ENCODE measurements around the gene MICAL2.

DNA sequence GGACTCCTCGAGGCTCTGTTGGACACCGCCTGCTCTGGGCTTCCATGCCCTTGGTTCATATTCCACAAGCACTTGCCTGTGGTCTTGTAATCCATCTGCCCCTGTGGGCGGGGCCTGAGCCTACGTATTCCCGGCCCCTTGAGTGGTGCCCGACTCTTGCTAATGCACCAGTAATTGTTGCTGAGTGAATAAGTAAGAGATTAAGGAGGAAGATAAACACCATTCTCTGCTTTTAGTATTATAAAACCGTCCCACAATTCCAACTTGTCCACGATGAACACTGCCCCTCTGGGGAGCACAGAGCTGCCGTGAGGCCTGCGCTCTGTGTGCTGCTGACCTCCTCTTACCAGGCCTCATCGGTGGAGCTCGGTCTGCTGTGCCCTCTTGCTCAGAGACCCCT is 50.3 kb downstream of the MICAL2 start:
- TF ChIP-seq, protein P1, sequence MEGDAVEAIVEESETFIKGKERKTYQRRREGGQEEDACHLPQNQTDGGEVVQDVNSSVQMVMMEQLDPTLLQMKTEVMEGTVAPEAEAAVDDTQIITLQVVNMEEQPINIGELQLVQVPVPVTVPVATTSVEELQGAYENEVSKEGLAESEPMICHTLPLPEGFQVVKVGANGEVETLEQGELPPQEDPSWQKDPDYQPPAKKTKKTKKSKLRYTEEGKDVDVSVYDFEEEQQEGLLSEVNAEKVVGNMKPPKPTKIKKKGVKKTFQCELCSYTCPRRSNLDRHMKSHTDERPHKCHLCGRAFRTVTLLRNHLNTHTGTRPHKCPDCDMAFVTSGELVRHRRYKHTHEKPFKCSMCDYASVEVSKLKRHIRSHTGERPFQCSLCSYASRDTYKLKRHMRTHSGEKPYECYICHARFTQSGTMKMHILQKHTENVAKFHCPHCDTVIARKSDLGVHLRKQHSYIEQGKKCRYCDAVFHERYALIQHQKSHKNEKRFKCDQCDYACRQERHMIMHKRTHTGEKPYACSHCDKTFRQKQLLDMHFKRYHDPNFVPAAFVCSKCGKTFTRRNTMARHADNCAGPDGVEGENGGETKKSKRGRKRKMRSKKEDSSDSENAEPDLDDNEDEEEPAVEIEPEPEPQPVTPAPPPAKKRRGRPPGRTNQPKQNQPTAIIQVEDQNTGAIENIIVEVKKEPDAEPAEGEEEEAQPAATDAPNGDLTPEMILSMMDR (IDR thresholded peaks at IDR 0.05) = no peak
- no peak for TF ChIP-seq EP300 (IDR thresholded peaks at IDR 0.05)
- no peak for TF ChIP-seq POLR2A (IDR thresholded peaks at IDR 0.05; ENCODE audit: low read depth)

Measured in esophagus muscularis mucosa (tissue), 4 donors.